ENCODE measurements around the gene CADM2.

GRCh38 chr3:85524104-85524503 lies 565.3 kb downstream of the CADM2 start:
- TF ChIP-seq CTCF (IDR thresholded peaks at IDR 0.05; ENCODE audit: poor library complexity, severe bottlenecking) = no peak
- TF ChIP-seq SMC3 (conservative IDR thresholded peaks at IDR 0.05; ENCODE audit: poor library complexity) = no peak
- no peak for TF ChIP-seq EZH2 (IDR thresholded peaks at IDR 0.05; ENCODE audit: borderline replicate concordance, insufficient read depth, low read length, poor library complexity, severe bottlenecking)
- no peak for TF ChIP-seq REST (IDR thresholded peaks at IDR 0.05; ENCODE audit: borderline replicate concordance)
- no peak for TF ChIP-seq MXI1 (conservative IDR thresholded peaks at IDR 0.05; ENCODE audit: poor library complexity, severe bottlenecking)
- TF ChIP-seq POLR2AphosphoS5 (IDR thresholded peaks at IDR 0.05) = no peak
- TF ChIP-seq TAF1 (IDR thresholded peaks at IDR 0.05; ENCODE audit: low read depth) = no peak
- no peak for TF ChIP-seq RAD21 (conservative IDR thresholded peaks at IDR 0.05)
- no peak for TF ChIP-seq EP300 (conservative IDR thresholded peaks at IDR 0.05; ENCODE audit: poor library complexity, severe bottlenecking)

All from neural cell (in vitro differentiated cells).